GM12891 (cell line): Measurements from ENCODE around the gene LMCD1.

Source experiments
- PAX5 ChIP-seq: IDR thresholded peaks from 2 replicates; pipeline ENCODE4 v1.6.1; 2011; ENCODE audit warnings: low read length, moderate library complexity, mild to moderate bottlenecking; ENCODE audit not compliant: insufficient read depth, severe bottlenecking
- POLR2A ChIP-seq: IDR thresholded peaks from 2 replicates; pipeline ENCODE4 v1.6.1; 2011; ENCODE audit warnings: low read depth, low read length, control low read depth
- POLR2AphosphoS5 ChIP-seq: IDR thresholded peaks from 2 replicates; pipeline ENCODE4 v1.6.1; 2011; ENCODE audit warnings: low read depth, low read length, control low read depth
- SPI1 ChIP-seq: IDR thresholded peaks from 2 replicates; pipeline ENCODE4 v1.6.1; 2011; ENCODE audit warnings: low read depth, low read length, control low read depth
- TAF1 ChIP-seq: IDR thresholded peaks from 2 replicates; pipeline ENCODE4 v1.6.1; 2011; ENCODE audit warnings: low read depth, low read length, control low read depth

DNA sequence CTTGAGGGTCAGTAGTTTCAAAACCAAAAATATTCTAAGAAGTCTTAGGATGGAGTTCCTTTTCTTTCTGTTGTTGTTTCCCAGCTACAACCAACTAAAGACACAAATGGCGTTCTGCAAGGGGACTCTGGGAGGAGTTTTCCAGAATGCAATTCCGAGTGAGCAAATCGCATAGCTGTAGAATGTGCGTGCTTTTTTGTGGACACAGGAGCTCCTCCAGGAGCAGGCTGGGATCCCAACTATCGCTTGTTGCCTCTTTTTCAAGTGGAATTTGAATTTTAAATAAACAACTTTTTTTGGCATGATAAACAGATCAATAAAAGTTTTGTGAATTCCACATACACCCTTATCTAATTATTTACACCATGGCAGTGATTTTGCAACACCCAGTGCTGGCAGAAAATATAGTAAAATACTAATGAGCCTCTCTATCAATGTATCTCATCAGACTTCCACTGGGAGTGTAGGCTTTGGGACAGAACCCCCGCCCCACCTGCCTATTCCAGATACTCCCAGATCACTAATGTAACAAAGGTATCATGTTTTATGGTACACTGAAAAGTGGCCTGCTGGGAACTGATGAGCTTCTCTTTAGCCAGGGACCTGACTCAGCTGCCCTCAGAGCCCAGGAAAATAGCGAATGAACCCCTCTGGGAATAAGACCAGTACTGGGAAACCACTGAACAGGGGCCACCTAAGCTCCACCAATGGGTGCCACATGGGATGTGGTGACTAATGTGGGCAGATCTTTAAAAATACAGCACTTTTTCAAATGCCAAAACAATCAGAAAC lies 66.4 kb downstream of the LMCD1 start:
- TF ChIP-seq POLR2A (no peak), SPI1 (no peak), TAF1 (no peak), POLR2AphosphoS5 (no peak), PAX5 (no peak)
